Measurements from ENCODE around the gene SPTAN1. TPM values are rescaled to one million over a fixed set of nuclear protein-coding genes. Genes with fewer than 3 reads are reported as not detected.
A peak's percentile ranks its signal among the peaks of the same experiment; 100 is the strongest.

The SPTAN1 gene
- total and polyA plus RNA-seq, 9 donors, result 120 to 301 (median 261) TPM

DNA sequence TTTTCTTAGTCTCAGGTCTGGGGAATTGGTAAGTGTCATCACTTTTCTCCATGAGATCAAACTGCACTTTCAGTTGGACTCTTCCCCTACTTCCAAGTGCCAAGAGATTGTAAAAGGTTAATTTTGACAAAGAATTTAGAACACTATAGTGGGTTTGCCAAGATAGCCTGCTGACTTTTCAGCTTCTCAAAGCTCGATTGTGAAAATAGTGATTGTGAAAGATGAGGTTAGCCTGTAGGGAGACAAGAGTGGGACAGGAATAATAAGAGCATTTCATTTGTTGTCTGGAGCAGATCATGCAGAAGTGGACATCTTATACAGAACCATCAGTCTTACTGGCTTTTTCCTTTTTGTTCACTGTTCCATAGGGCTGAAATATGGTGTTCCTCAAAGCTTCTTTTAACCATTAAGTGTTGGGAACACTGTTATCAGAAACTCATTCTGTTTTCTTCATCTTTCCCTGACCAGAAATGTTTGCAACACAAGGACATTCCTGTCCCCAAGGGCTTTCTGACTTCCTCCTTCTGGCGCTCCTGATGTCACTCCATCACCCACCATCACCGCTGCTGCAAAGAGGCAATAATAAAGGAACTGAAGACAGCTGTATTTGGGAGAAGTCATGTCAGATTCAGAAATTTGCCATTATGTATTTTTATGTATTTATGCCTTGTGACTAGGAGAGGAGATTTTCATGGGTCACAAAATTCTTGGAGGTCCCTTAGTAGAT lies 11.6 kb upstream of the SPTAN1 start:
- DNase-seq, result no peak
- H3K36me3 ChIP-seq, result no peaks in the 10 kb centered on the region
- no peak overlapping the region for H3K27ac ChIP-seq
- H3K9me3 ChIP-seq, result no peaks in the 10 kb centered on the region
- no peaks in the 10 kb centered on the region for H3K27me3 ChIP-seq
- TF ChIP-seq POLR2A (IDR thresholded peaks at IDR 0.05) (no peak), EP300 (IDR thresholded peaks at IDR 0.05) (no peak)
- TF ChIP-seq, protein P1, sequence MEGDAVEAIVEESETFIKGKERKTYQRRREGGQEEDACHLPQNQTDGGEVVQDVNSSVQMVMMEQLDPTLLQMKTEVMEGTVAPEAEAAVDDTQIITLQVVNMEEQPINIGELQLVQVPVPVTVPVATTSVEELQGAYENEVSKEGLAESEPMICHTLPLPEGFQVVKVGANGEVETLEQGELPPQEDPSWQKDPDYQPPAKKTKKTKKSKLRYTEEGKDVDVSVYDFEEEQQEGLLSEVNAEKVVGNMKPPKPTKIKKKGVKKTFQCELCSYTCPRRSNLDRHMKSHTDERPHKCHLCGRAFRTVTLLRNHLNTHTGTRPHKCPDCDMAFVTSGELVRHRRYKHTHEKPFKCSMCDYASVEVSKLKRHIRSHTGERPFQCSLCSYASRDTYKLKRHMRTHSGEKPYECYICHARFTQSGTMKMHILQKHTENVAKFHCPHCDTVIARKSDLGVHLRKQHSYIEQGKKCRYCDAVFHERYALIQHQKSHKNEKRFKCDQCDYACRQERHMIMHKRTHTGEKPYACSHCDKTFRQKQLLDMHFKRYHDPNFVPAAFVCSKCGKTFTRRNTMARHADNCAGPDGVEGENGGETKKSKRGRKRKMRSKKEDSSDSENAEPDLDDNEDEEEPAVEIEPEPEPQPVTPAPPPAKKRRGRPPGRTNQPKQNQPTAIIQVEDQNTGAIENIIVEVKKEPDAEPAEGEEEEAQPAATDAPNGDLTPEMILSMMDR (IDR thresholded peaks at IDR 0.05), result no peak
- H3K4me3 ChIP-seq, result no peak overlapping the region
- no peaks in the 10 kb centered on the region for H3K4me1 ChIP-seq (ENCODE audit: insufficient read depth)
- intact Hi-C loops (cut with DNase I), result no loop called here
- WGBS, 3 donors, result 68 to 71% (median 69%) methylated on average over 3 of the region's 3 CpGs

DNA sequence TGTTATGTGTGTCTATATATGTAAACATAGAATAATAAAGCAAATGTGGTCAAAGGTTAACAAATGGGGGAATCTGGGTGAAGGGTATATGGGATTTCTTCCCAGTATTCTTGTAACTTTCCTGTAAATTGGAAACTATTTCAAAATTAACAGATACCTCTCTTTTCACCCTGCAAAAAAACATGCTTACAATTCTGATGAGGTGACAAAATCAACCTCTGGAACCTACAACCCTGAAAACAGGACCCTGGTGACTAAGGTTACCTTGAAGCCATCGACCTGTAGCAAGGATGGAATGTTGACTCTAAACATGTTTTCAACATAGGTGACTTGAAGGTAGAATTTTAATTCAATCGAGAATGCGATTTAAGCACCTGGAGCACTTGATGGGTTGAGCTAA lies 5.9 kb upstream of the SPTAN1 start:
- Histone ChIP-seq H3K27me3 (no peaks in the 10 kb centered on the region), H3K4me1 (ENCODE audit: insufficient read depth) (peaks cover 2% of the 10 kb centered on the region), H3K9me3 (no peaks in the 10 kb centered on the region), H3K36me3 (no peaks in the 10 kb centered on the region), H3K4me3 (no peak overlapping the region), H3K27ac (no peak overlapping the region)
- DNase-seq, result no peak
- 80 to 97% (median 80%) methylated on average over 3 of the region's 3 CpGs for WGBS, 3 donors
- TF ChIP-seq, protein P1 (IDR thresholded peaks at IDR 0.05), result no peak
- intact Hi-C loops (cut with DNase I), result loop anchor here in 1 of 4 donors (5.0 kb wide), 1 partner anchor 44 kb away; the partner anchor contains the start of gene GLE1

DNA sequence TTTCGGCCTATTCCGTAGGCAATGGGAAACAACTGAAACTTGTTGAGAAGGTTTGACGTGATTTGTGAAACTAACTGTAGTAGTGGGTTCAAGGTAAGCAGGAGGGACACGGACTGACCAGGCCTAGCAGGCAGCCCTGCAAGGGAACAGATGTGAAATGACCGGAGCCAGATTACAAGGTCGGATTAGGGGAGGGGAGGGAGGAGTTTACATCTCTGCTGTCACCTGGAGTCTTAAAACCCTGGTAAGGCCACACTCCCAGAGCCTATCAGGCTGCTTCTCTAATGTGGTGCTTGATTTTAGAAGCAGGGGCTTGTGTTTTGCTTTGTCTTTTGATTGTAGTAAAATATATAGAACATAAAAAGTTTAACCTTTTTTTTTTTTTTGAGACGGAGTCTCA lies 3.5 kb upstream of the SPTAN1 start:
- Histone ChIP-seq H3K4me3 (no peak overlapping the region), H3K27ac (no peak overlapping the region), H3K4me1 (ENCODE audit: insufficient read depth) (peaks cover 2% of the 10 kb centered on the region), H3K9me3 (no peaks in the 10 kb centered on the region), H3K36me3 (no peaks in the 10 kb centered on the region), H3K27me3 (no peaks in the 10 kb centered on the region)
- intact Hi-C loops (cut with DNase I), result loop anchor here in 1 of 4 donors (5.0 kb wide), 1 partner anchor 47 kb away; the partner anchor contains the start of gene GLE1
- TF ChIP-seq EP300 (IDR thresholded peaks at IDR 0.05), result no peak
- TF ChIP-seq, protein P1 (IDR thresholded peaks at IDR 0.05), result no peak
- no peak for TF ChIP-seq POLR2A (IDR thresholded peaks at IDR 0.05)
- WGBS, 3 donors, result 81 to 89% (median 85%) methylated on average over 7 of the region's 7 CpGs
- DNase-seq, result no peak

DNA sequence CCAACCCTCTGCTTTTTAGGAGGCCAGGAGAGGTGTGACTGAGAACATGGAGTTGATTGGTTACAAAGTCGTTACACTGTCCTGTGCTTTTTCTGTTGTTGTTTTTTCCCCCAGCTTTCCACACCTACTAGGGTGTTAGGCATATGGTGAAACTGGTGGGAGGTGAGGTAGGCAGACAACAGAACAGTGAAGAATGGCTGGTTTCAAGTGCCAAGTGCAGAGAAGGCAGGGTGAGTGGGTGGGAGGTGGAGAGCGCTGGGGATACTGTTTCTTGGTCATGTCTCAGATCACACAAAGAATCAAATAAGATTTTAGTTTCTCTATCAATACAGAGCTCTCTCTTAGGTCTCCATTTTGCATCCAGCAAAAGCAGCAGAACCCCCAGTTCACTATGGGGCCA lies 2.2 kb upstream of the SPTAN1 start:
- TF ChIP-seq EP300 (IDR thresholded peaks at IDR 0.05), result no peak
- no peak for TF ChIP-seq POLR2A (IDR thresholded peaks at IDR 0.05)
- TF ChIP-seq, protein P1 (IDR thresholded peaks at IDR 0.05), result no peak
- Histone ChIP-seq H3K9me3 (no peaks in the 10 kb centered on the region), H3K27ac (peak overlapping the region in 1 of 2 donors; percentile 88), H3K36me3 (no peaks in the 10 kb centered on the region), H3K4me1 (ENCODE audit: insufficient read depth) (peaks cover 7% of the 10 kb centered on the region), H3K27me3 (no peaks in the 10 kb centered on the region), H3K4me3 (no peak overlapping the region)
- intact Hi-C loops (cut with DNase I), result loop anchor here in 1 of 4 donors (5.0 kb wide), 1 partner anchor 188 kb away; no protein-coding TSS in a partner anchor
- no peak for DNase-seq
- WGBS, 3 donors, result 38 to 53% (median 49%) methylated on average over 2 of the region's 2 CpGs
